Liver (tissue), 9 donors: ENCODE measurements around the gene CCKAR. TPM values are rescaled to one million over a fixed set of nuclear protein-coding genes. Genes with fewer than 3 reads are reported as not detected.
"Not testable (repeated sequence)": the region's sequence is repeated elsewhere in the genome, so short reads cannot be mapped to it uniquely, and the experiment has no call there.

ENCODE experiments used
- DNase-seq: peaks from one replicate; pipeline ENCODE4 v3.0.0-alpha.2; 2017; ENCODE audit warnings: low spot score
- H3K27ac ChIP-seq, 2 donors: one replicate each; pipeline ENCODE4 v1.7.0; 2013; ENCODE audit warnings: inconsistent platforms in 2 of 2, low read length in 2 of 2, control low read depth in 1 of 2, low read depth in 1 of 2, mild to moderate bottlenecking in 1 of 2
- H3K27me3 ChIP-seq, 4 donors: one replicate each; pipeline versions ENCODE4 v1.6.1 to v1.7.0; 2013; ENCODE audit warnings: low read length in 3 of 4, inconsistent platforms in 1 of 4, mild to moderate bottlenecking in 1 of 4, moderate library complexity in 1 of 4; ENCODE audit not compliant: control insufficient read depth in 4 of 4, insufficient read depth in 4 of 4
- H3K36me3 ChIP-seq, 4 donors: one replicate each; pipeline versions ENCODE4 v1.6.1 to v1.7.0; 2013; ENCODE audit warnings: low read length in 3 of 4, mild to moderate bottlenecking in 3 of 4, low read depth in 1 of 4, moderate library complexity in 1 of 4; ENCODE audit not compliant: control insufficient read depth in 4 of 4, insufficient read depth in 3 of 4
- H3K4me1 ChIP-seq, 4 donors: one replicate each; pipeline versions ENCODE4 v1.6.1 to v1.7.0; 2013; ENCODE audit warnings: low read length in 3 of 4, mild to moderate bottlenecking in 3 of 4, moderate library complexity in 1 of 4; ENCODE audit not compliant: control insufficient read depth in 4 of 4, insufficient read depth in 4 of 4
- H3K4me3 ChIP-seq, 3 donors: one replicate each; pipeline versions ENCODE4 v1.6.1 to v1.7.0; 2013; ENCODE audit warnings: low read length in 3 of 3, control low read depth in 1 of 3, low read depth in 1 of 3, mild to moderate bottlenecking in 1 of 3
- H3K9ac ChIP-seq, 2 donors: one replicate each; pipeline ENCODE4 v1.7.0; 2013; ENCODE audit warnings: low read length in 2 of 2, mild to moderate bottlenecking in 2 of 2, moderate library complexity in 2 of 2, control low read depth in 1 of 2, low read depth in 1 of 2
- H3K9me3 ChIP-seq, 4 donors: one replicate each; pipeline versions ENCODE4 v1.6.1 to v1.7.0; 2013; ENCODE audit warnings: low read length in 3 of 4; ENCODE audit not compliant: control insufficient read depth in 4 of 4
- EGR1 ChIP-seq, 2 donors: IDR thresholded peaks; 2 replicates each; pipeline ENCODE4 v1.6.1; 2016 to 2018; ENCODE audit warnings: antibody characterized with exemption in 2 of 2, low read depth in 2 of 2
- FOXA1 ChIP-seq: IDR thresholded peaks from 2 replicates; pipeline ENCODE4 v1.6.1; 2016; ENCODE audit warnings: antibody characterized with exemption
- GABPA ChIP-seq, 2 donors: IDR thresholded peaks in 1 of 2; conservative IDR thresholded peaks in 1 of 2; 2 replicates each; pipeline ENCODE4 v1.6.1; 2016; ENCODE audit warnings: antibody characterized with exemption in 2 of 2, mild to moderate bottlenecking in 1 of 2, moderate library complexity in 1 of 2
- HNF4A ChIP-seq, 2 donors: conservative IDR thresholded peaks; 2 replicates each; pipeline ENCODE4 v1.6.1; 2016; ENCODE audit warnings: antibody characterized with exemption in 2 of 2, mild to moderate bottlenecking in 2 of 2
- NR2F2 ChIP-seq: IDR thresholded peaks from 2 replicates; pipeline ENCODE4 v1.6.1; 2016; ENCODE audit warnings: antibody characterized with exemption
- RAD21 ChIP-seq, 2 donors: IDR thresholded peaks; 2 replicates each; pipeline ENCODE4 v1.6.1; 2016; ENCODE audit warnings: antibody characterized with exemption in 2 of 2, mild to moderate bottlenecking in 2 of 2
- TAF1 ChIP-seq: conservative IDR thresholded peaks from 2 replicates; pipeline ENCODE4 v1.6.1; 2016; ENCODE audit warnings: antibody characterized with exemption, mild to moderate bottlenecking
- YY1 ChIP-seq: IDR thresholded peaks from 2 replicates; pipeline ENCODE4 v1.6.1; 2016; ENCODE audit warnings: antibody characterized with exemption, mild to moderate bottlenecking
- WGBS: extraction: QIAGEN DNeasy Blood & Tissue Kit; methylation state at CpG from one replicate; pipeline ENCODE4 v1.1.7; 2013; 5-methylcytosine and 5-hydroxymethylcytosine counted together
- polyA plus RNA-seq, 2 donors: library from polyadenylated mRNA; stranded (reverse) in 1 of 2; unstranded in 1 of 2; fragments of 200-250 nt in 1 of 2; fragments of >200 nt in 1 of 2; fragmentation: Nextera tagmentation in 1 of 2; extraction: Ambion mirVana in 1 of 2; gene quantifications; one replicate each; pipeline versions ENCODE4 v1.2.1 to v1.2.3, GENCODE V29; 2013 to 2015
- total RNA-seq, 2 donors: library from RNA; depleted of rRNA; stranded (reverse); fragments of >200 nt; gene quantifications; one replicate each; pipeline ENCODE4 v1.2.3, GENCODE V29; 2014
- TF ChIP-seq, protein P1 (sequence below): fragments of 150-350 bp; IDR thresholded peaks from 2 replicates; pipeline ENCODE4 v1.5.1; 2017; ENCODE audit warnings: improper control_type of control experiment, low read depth, low read length; ENCODE audit not compliant: missing input control
- TF ChIP-seq, protein P2 (sequence below): IDR thresholded peaks from 2 replicates; pipeline ENCODE4 v1.6.1; 2016; ENCODE audit warnings: antibody characterized with exemption, mild to moderate bottlenecking
- TF ChIP-seq, protein P3 (sequence below): IDR thresholded peaks from 2 replicates; pipeline ENCODE4 v1.6.1; 2016; ENCODE audit warnings: antibody characterized with exemption
- donor health status: healthy.
- donor health status: healthy.
- donor health status: healthy.
- donor health status: healthy.
- donor health status: healthy.

The CCKAR gene
- total and polyA plus RNA-seq, 4 donors: not detected

DNA sequence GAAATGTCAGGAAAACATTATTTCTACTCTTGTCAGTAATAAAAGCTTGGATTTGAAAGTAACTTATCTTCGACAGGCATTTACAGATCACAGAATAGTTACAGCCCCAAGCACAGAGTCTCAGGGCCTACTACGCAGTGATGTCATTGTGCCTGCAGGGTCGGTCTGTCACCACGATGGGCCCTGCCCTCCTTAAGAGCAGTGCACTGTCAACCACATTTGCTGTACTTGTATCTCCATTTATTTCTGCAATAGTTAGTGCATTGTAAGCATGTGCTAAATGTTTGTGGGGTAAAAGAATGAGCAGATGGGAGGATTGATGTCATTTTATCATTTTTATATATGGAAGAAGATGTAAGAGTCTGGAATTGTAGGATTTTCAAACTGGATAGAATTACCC lies 13.6 kb upstream of the CCKAR start (continued):
- TF ChIP-seq, protein P1, sequence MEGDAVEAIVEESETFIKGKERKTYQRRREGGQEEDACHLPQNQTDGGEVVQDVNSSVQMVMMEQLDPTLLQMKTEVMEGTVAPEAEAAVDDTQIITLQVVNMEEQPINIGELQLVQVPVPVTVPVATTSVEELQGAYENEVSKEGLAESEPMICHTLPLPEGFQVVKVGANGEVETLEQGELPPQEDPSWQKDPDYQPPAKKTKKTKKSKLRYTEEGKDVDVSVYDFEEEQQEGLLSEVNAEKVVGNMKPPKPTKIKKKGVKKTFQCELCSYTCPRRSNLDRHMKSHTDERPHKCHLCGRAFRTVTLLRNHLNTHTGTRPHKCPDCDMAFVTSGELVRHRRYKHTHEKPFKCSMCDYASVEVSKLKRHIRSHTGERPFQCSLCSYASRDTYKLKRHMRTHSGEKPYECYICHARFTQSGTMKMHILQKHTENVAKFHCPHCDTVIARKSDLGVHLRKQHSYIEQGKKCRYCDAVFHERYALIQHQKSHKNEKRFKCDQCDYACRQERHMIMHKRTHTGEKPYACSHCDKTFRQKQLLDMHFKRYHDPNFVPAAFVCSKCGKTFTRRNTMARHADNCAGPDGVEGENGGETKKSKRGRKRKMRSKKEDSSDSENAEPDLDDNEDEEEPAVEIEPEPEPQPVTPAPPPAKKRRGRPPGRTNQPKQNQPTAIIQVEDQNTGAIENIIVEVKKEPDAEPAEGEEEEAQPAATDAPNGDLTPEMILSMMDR: no peak
- no peak for TF ChIP-seq EGR1 (IDR thresholded peaks at IDR 0.05; ENCODE audit: low read depth in 2 of 2)

DNA sequence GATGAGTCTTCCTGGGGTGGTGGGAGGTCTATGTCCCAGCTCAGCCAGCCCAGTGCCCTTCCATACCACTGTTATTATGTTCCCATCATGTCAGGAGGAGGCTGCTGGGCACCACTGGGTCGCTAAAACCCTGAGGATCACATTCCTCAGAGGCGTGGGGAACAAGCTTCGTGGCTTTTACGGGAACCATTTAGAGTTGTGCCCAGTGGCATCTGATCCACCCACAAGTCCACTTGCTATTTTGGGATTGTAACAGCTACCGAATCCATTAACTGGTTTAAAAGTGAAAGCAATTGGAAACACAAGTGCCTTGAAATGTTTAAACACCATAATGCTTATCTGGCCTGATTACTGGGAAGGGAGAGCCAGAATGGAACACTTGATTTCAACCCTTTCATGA lies 13.1 kb upstream of the CCKAR start:
- no peak overlapping the region for H3K4me3 ChIP-seq
- peaks cover 0 to 3% (median 0%) of the 10 kb centered on the region in 4 donors for H3K9me3 ChIP-seq
- 79% methylated on average over 5 of the region's 5 CpGs for WGBS
- no peak for DNase-seq
- H3K27me3 ChIP-seq: no peaks in the 10 kb centered on the region
- H3K9ac ChIP-seq: no peak overlapping the region
- TF ChIP-seq GABPA (IDR thresholded peaks at IDR 0.05 in 1 of 2, conservative IDR thresholded peaks at IDR 0.05 in 1 of 2) (no peak), NR2F2 (no peak), YY1 (no peak), EGR1 (IDR thresholded peaks at IDR 0.05; ENCODE audit: low read depth in 2 of 2) (no peak), FOXA1 (no peak), HNF4A (conservative IDR thresholded peaks at IDR 0.05) (no peak), TAF1 (no peak), RAD21 (IDR thresholded peaks at IDR 0.05) (no peak)
- TF ChIP-seq, protein P2, sequence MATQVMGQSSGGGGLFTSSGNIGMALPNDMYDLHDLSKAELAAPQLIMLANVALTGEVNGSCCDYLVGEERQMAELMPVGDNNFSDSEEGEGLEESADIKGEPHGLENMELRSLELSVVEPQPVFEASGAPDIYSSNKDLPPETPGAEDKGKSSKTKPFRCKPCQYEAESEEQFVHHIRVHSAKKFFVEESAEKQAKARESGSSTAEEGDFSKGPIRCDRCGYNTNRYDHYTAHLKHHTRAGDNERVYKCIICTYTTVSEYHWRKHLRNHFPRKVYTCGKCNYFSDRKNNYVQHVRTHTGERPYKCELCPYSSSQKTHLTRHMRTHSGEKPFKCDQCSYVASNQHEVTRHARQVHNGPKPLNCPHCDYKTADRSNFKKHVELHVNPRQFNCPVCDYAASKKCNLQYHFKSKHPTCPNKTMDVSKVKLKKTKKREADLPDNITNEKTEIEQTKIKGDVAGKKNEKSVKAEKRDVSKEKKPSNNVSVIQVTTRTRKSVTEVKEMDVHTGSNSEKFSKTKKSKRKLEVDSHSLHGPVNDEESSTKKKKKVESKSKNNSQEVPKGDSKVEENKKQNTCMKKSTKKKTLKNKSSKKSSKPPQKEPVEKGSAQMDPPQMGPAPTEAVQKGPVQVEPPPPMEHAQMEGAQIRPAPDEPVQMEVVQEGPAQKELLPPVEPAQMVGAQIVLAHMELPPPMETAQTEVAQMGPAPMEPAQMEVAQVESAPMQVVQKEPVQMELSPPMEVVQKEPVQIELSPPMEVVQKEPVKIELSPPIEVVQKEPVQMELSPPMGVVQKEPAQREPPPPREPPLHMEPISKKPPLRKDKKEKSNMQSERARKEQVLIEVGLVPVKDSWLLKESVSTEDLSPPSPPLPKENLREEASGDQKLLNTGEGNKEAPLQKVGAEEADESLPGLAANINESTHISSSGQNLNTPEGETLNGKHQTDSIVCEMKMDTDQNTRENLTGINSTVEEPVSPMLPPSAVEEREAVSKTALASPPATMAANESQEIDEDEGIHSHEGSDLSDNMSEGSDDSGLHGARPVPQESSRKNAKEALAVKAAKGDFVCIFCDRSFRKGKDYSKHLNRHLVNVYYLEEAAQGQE: no peak
- TF ChIP-seq, protein P3, sequence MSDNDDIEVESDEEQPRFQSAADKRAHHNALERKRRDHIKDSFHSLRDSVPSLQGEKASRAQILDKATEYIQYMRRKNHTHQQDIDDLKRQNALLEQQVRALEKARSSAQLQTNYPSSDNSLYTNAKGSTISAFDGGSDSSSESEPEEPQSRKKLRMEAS: no peak
- TF ChIP-seq, protein P1: no peak
- no peak overlapping the region for H3K27ac ChIP-seq
- H3K36me3 ChIP-seq: no peaks in the 10 kb centered on the region
- no peaks in the 10 kb centered on the region for H3K4me1 ChIP-seq

DNA sequence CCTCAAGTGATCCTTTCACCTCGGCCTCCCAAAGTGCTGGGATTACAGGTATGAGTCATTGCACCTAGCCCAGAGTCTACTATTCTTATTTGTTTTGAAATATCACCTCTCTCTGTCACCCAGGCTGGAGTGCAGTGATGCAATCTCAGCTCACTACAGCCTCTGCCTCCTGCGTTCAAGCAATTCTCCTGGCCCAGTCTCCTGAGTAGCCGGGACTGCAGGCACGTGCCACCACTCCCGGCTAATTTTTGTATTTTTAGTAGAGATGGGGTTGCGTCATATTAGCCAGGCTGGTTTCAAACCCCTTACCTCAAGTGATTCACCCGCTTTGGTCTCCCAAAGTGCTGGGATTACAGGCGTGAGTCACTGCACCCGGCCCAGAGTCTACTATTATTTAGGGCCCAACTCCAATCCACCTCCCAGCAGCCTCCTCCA lies 10.3 kb upstream of the CCKAR start:
- H3K4me3 ChIP-seq, H3K4me1 ChIP-seq, H3K9me3 ChIP-seq, H3K36me3 ChIP-seq, H3K27ac ChIP-seq, H3K27me3 ChIP-seq, H3K9ac ChIP-seq, DNase-seq: not testable (repeated sequence)
- 87% methylated on average over 9 of the region's 9 CpGs for WGBS
